OCI-LY7 (cell line): ENCODE results near the gene SOAT2. TPM values are rescaled to one million over a fixed set of nuclear protein-coding genes. Genes with fewer than 3 reads are reported as not detected.

Experiments
- microRNA-seq: library from miRNA; unstranded; fragments of <30 nt; microRNA quantifications from one replicate; pipeline ENCODE4 v1.2.0, GENCODE V29; 2022; ENCODE audit warnings: borderline replicate concordance
- small RNA-seq: library from RNA; depleted of rRNA; stranded (forward); fragments of <200 nt; gene quantifications from one replicate; pipeline ENCODE3, GENCODE V24; 2014
- total RNA-seq, 2 experiments: library from RNA; depleted of rRNA in 1 of 2; stranded (reverse); fragments of >200 nt in 1 of 2; shearing (Covaris generic) in 1 of 2; gene quantifications; 2 replicates each; pipeline ENCODE4 v1.2.3, GENCODE V29; 2014 to 2022

SOAT2 gene
- total RNA-seq, 2 experiments from 2014 or later, result 0.06 to 1.8 TPM

Small RNA genes within 50 kb of the gene (microRNA-seq; reads per million reads assigned to microRNA genes)
- gene MIR6757, result not detected

Small RNA genes within 50 kb of the gene (small RNA-seq; reads per million reads assigned to genes)
- not detected for gene HIGD1AP1
- not detected for gene MIR6757
- not detected for gene RNU6-333P

Other genes starting within 250 kb of the SOAT2 start
- 0.16 TPM in 1 of 2 replicates, not detected in the other for gene KRT8, start 198.4 kb upstream of the SOAT2 start, total RNA-seq (2014; rRNA removed; shearing (Covaris generic))
- 0.89 TPM in 2 replicates for gene KRT8, start 198.4 kb upstream of the SOAT2 start, total RNA-seq (2022)
- gene KRT18, start 154.4 kb upstream of the SOAT2 start, total RNA-seq (2014; rRNA removed; shearing (Covaris generic)), result not detected in 2 replicates
- gene KRT18, start 154.4 kb upstream of the SOAT2 start, total RNA-seq (2022), result not detected in 2 replicates
- gene EIF4B, start 97.0 kb upstream of the SOAT2 start, total RNA-seq (2014; rRNA removed; shearing (Covaris generic)), result 645 and 872 TPM in 2 replicates
- gene EIF4B, start 97.0 kb upstream of the SOAT2 start, total RNA-seq (2022), result 745 and 898 TPM in 2 replicates
- 0.25 TPM in 1 of 2 replicates, not detected in the other for gene TNS2, start 53.4 kb upstream of the SOAT2 start, total RNA-seq (2014; rRNA removed; shearing (Covaris generic))
- 1.3 and 1.6 TPM in 2 replicates for gene TNS2, start 53.4 kb upstream of the SOAT2 start, total RNA-seq (2022)
- 7.3 and 10.9 TPM in 2 replicates for gene SPRYD3, start 24.1 kb upstream of the SOAT2 start, total RNA-seq (2014; rRNA removed; shearing (Covaris generic))
- gene SPRYD3, start 24.1 kb upstream of the SOAT2 start, total RNA-seq (2022), result 17.2 and 20.5 TPM in 2 replicates
- not detected in 2 replicates for gene IGFBP6, start 5.8 kb upstream of the SOAT2 start, total RNA-seq (2014; rRNA removed; shearing (Covaris generic))
- gene IGFBP6, start 5.8 kb upstream of the SOAT2 start, total RNA-seq (2022), result 1.2 and 2.9 TPM in 2 replicates
- 26.1 and 31.6 TPM in 2 replicates for gene ZNF740, start 77.2 kb downstream of the SOAT2 start, total RNA-seq (2014; rRNA removed; shearing (Covaris generic))
- 58.2 and 66.5 TPM in 2 replicates for gene ZNF740, start 77.2 kb downstream of the SOAT2 start, total RNA-seq (2022)
- gene CSAD, start 77.4 kb downstream of the SOAT2 start, total RNA-seq (2014; rRNA removed; shearing (Covaris generic)), result 18.9 and 25.8 TPM in 2 replicates
- 26.9 and 32.0 TPM in 2 replicates for gene CSAD, start 77.4 kb downstream of the SOAT2 start, total RNA-seq (2022)
- gene ITGB7, start 103.8 kb downstream of the SOAT2 start, total RNA-seq (2014; rRNA removed; shearing (Covaris generic)), result 48.6 and 51.7 TPM in 2 replicates
- gene ITGB7, start 103.8 kb downstream of the SOAT2 start, total RNA-seq (2022), result 153 and 207 TPM in 2 replicates
- 1.4 and 7.0 TPM in 2 replicates for gene RARG, start 128.7 kb downstream of the SOAT2 start, total RNA-seq (2014; rRNA removed; shearing (Covaris generic))
- 5.1 and 8.4 TPM in 2 replicates for gene RARG, start 128.7 kb downstream of the SOAT2 start, total RNA-seq (2022)
- 77.4 and 78.2 TPM in 2 replicates for gene ESPL1, start 164.8 kb downstream of the SOAT2 start, total RNA-seq (2014; rRNA removed; shearing (Covaris generic))
- gene ESPL1, start 164.8 kb downstream of the SOAT2 start, total RNA-seq (2022), result 121 and 137 TPM in 2 replicates
- gene PFDN5, start 192.1 kb downstream of the SOAT2 start, total RNA-seq (2014; rRNA removed; shearing (Covaris generic)), result 348 and 394 TPM in 2 replicates
- gene PFDN5, start 192.1 kb downstream of the SOAT2 start, total RNA-seq (2022), result 264 TPM in 2 replicates
- 41.0 and 53.4 TPM in 2 replicates for gene MYG1, start 196.2 kb downstream of the SOAT2 start, total RNA-seq (2014; rRNA removed; shearing (Covaris generic))
- 59.3 and 64.9 TPM in 2 replicates for gene MYG1, start 196.2 kb downstream of the SOAT2 start, total RNA-seq (2022)
- 85.5 and 95.6 TPM in 2 replicates for gene AAAS, start 218.1 kb downstream of the SOAT2 start, total RNA-seq (2014; rRNA removed; shearing (Covaris generic))
- 94.5 and 109 TPM in 2 replicates for gene AAAS, start 218.1 kb downstream of the SOAT2 start, total RNA-seq (2022)
- gene SP7, start 232.9 kb downstream of the SOAT2 start, total RNA-seq (2014; rRNA removed; shearing (Covaris generic)), result 0.16 TPM in 1 of 2 replicates, not detected in the other
- 0.27 TPM in 1 of 2 replicates, not detected in the other for gene SP7, start 232.9 kb downstream of the SOAT2 start, total RNA-seq (2022)